ENCODE results near the gene SLC35F3. TPM values are rescaled to one million over a fixed set of nuclear protein-coding genes. Genes with fewer than 3 reads are reported as not detected.
A peak's percentile ranks its signal among the peaks of the same experiment; 100 is the strongest.

SLC35F3 gene
- total and polyA plus RNA-seq, 9 of the 15 experiments (the other 6 are each of a cell fraction or from before 2014, with no cell fraction given): 0.04 to 0.07 (median 0.04) TPM; not detected in 6

- Histone ChIP-seq H2AFZ (ENCODE audit: low read depth, low read length) (no peak overlapping the region), H3K27ac (ENCODE audit: extremely low read depth, low read depth, low read length) (no peak overlapping the region), H3K9me1 (ENCODE audit: control insufficient read depth, insufficient read depth, low read length) (no peaks in the 10 kb centered on the region), H3K36me3 (ENCODE audit: control insufficient read depth, insufficient read depth, low read length) (no peaks in the 10 kb centered on the region), H4K20me1 (replicated peaks; ENCODE audit: control insufficient read depth, insufficient read depth, low read length) (no peaks in the 10 kb centered on the region), H3K9ac (ENCODE audit: insufficient read depth in 1 of 2, low read depth in 2 of 2, low read length in 2 of 2) (no peak overlapping the region), H3K27me3 (ENCODE audit: control insufficient read depth in 2 of 2, insufficient read depth in 2 of 2, low read length in 2 of 2) (peaks cover 5 to 25% of the 10 kb centered on the region in 2 experiments; a peak in 4 of 5 replicates), H3K4me1 (replicated peaks in 1 of 2; ENCODE audit: control insufficient read depth in 2 of 2, insufficient read depth in 2 of 2, low read length in 2 of 2) (no peaks in the 10 kb centered on the region; a peak in 1 of 5 replicates), H3K4me3 (no peak overlapping the region), H3K4me2 (ENCODE audit: insufficient read depth, low read length) (no peak overlapping the region), H3K79me2 (ENCODE audit: control insufficient read depth, insufficient read depth, low read length) (no peaks in the 10 kb centered on the region), H3K9me3 (replicated peaks; ENCODE audit: control insufficient read depth, insufficient read depth, low read depth, low read length) (no peaks in the 10 kb centered on the region)
- DNase-seq (ENCODE audit: extremely low read depth in 1 of 4, low spot score in 3 of 4): no peak
- CTCF ChIA-PET (ENCODE audit: low intra/inter-chr PET ratio): no interaction called here
- no TSS peak for BruUV-seq (replicated peaks)
- no peak for FAIRE-seq
- intact Hi-C loops (cut with micrococcal nuclease) (no loop called here), in situ Hi-C loops (cut with MboI) (no loop called here)
- POLR2A ChIA-PET: no interaction called here
- no peak for ATAC-seq
- 8% methylated on average over 10 of the region's 10 CpGs for WGBS (ENCODE audit: insufficient coverage, low coverage, missing lambda C conversion rate)
- no peak for TF ChIP-seq FOXK1 (CRISPR knock-in tag; IDR thresholded peaks at IDR 0.05; ENCODE audit: borderline replicate concordance)
- TF ChIP-seq MNT (conservative IDR thresholded peaks at IDR 0.05): 0 out of 4 replicates have a peak, but pooled peaks of 1 of the 2 experiments have one; percentile 22
- peak; percentile 35; the same call in 1 of the 2 replicates for TF ChIP-seq HES1 (IDR thresholded peaks at IDR 0.05; ENCODE audit: low read depth)
- no peak for TF ChIP-seq REST (IDR thresholded peaks at IDR 0.05; ENCODE audit: borderline replicate concordance)
- TF ChIP-seq REST (CRISPR knock-in tag; IDR thresholded peaks at IDR 0.05; ENCODE audit: low read depth): no peak
- TF ChIP-seq NR3C1 (CRISPR knock-in tag; IDR thresholded peaks at IDR 0.05): no peak
- TF ChIP-seq PBX2 (CRISPR knock-in tag; IDR thresholded peaks at IDR 0.05; ENCODE audit: low read depth): no peak
- peak; percentile 59 for TF ChIP-seq PBX2 (tag; conservative IDR thresholded peaks at IDR 0.05; ENCODE audit: low read depth)
Observed at GRCh38 chr1:233982827-233983518, 78.5 kb downstream of the SLC35F3 start.

Measured in K562 (cell line).